Measurements from ENCODE around the gene TRERF1. TPM values are rescaled to one million over a fixed set of nuclear protein-coding genes. Genes with fewer than 3 reads are reported as not detected.

TRERF1 gene
- total RNA-seq, 6 experiments from 2014 or later = 10.5 to 16.4 (median 15.2) TPM

GRCh38 chr6:42404484-42404883 lies 47.2 kb downstream of the TRERF1 start:
- Mint-ChIP-seq H3K4me1 (ENCODE audit: low read depth) (peaks cover 75% of the 10 kb centered on the region), H3K36me3 (ENCODE audit: low read depth) (peaks cover 4% of the 10 kb centered on the region; the same call in 1 of the 2 replicates), H3K27ac (peak overlapping the region; percentile 92), H3K4me3 (peak overlapping the region; percentile 83), H3K9me3 (no peaks in the 10 kb centered on the region), H3K27me3 (ENCODE audit: insufficient read depth) (no peaks in the 10 kb centered on the region)
- DNase-seq = peak; percentile 76
- TF ChIP-seq CTCF (IDR thresholded peaks at IDR 0.05) = no peak

- Mint-ChIP-seq H3K27me3 (ENCODE audit: insufficient read depth) (no peaks in the 10 kb centered on the region), H3K4me1 (ENCODE audit: low read depth) (peaks cover 69% of the 10 kb centered on the region), H3K4me3 (peak overlapping the region; percentile 83), H3K36me3 (ENCODE audit: low read depth) (peaks cover 4% of the 10 kb centered on the region), H3K9me3 (no peaks in the 10 kb centered on the region), H3K27ac (peak overlapping the region; percentile 92)
- TF ChIP-seq CTCF (IDR thresholded peaks at IDR 0.05) = no peak
- no peak for DNase-seq
Measured at GRCh38 chr6:42403831-42404230, 47.9 kb downstream of the TRERF1 start.

- peak; percentile 7 for DNase-seq
- Mint-ChIP-seq H3K36me3 (ENCODE audit: low read depth) (peaks cover 7% of the 10 kb centered on the region), H3K4me3 (peak overlapping the region; percentile 83; the same call in 1 of the 2 replicates), H3K27me3 (ENCODE audit: insufficient read depth) (no peaks in the 10 kb centered on the region), H3K9me3 (no peaks in the 10 kb centered on the region), H3K27ac (peak overlapping the region; percentile 92), H3K4me1 (ENCODE audit: low read depth) (peaks cover 69% of the 10 kb centered on the region)
- TF ChIP-seq CTCF (IDR thresholded peaks at IDR 0.05) = peak; percentile 18; the same call in 1 of the 2 replicates
Measured at GRCh38 chr6:42403421-42403820, 48.3 kb downstream of the TRERF1 start.

DNA sequence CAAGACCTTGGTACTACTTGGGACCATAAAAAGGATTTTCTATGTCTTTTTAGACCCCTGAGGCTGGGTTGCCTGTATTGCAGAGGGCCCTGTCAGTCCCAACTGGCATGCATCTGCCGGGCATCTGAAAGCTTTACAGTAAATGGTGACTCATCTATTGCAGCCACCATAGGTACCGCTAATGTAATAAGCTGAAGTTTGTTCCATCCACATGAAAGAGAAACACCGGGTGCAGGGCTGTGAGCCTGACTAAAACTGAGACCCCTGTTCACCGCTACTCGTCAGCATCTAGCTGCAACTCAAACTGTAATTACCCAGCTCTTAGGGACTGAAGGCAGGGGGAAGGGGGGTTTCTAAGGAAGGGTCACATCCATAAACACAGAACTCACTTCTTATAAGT lies 49.5 kb downstream of the TRERF1 start:
- no peak for TF ChIP-seq CTCF (IDR thresholded peaks at IDR 0.05)
- peaks cover 9% of the 10 kb centered on the region for H3K36me3 Mint-ChIP-seq (ENCODE audit: low read depth)
- H3K27ac Mint-ChIP-seq = no peak overlapping the region
- H3K9me3 Mint-ChIP-seq = no peaks in the 10 kb centered on the region
- no peaks in the 10 kb centered on the region for H3K27me3 Mint-ChIP-seq (ENCODE audit: insufficient read depth)
- H3K4me3 Mint-ChIP-seq = no peak overlapping the region
- peaks cover 61% of the 10 kb centered on the region for H3K4me1 Mint-ChIP-seq (ENCODE audit: low read depth)
- DNase-seq = peak; percentile 17

GRCh38 chr6:42401613-42401951 lies 50.1 kb downstream of the TRERF1 start:
- H3K9me3 Mint-ChIP-seq = no peaks in the 10 kb centered on the region
- H3K27me3 Mint-ChIP-seq (ENCODE audit: insufficient read depth) = no peaks in the 10 kb centered on the region
- H3K36me3 Mint-ChIP-seq (ENCODE audit: low read depth) = peaks cover 15% of the 10 kb centered on the region
- DNase-seq = no peak
- peaks cover 61% of the 10 kb centered on the region for H3K4me1 Mint-ChIP-seq (ENCODE audit: low read depth)
- no peak for TF ChIP-seq CTCF (IDR thresholded peaks at IDR 0.05)
- no peak overlapping the region for H3K27ac Mint-ChIP-seq
- H3K4me3 Mint-ChIP-seq = no peak overlapping the region

Measured in HFFc6 (cell line).